Neural cell (in vitro differentiated cells): Measurements from ENCODE around the gene PATZ1.
"Not testable (repeated sequence)": the region's sequence is repeated elsewhere in the genome, so short reads cannot be mapped to it uniquely, and the experiment has no call there.

Experiments used
- CTCF ChIP-seq: fragments of 450-650 bp; IDR thresholded peaks from 2 replicates; pipeline ENCODE4 v1.5.1; 2014; ENCODE audit warnings: antibody characterized with exemption, mild to moderate bottlenecking, moderate library complexity; ENCODE audit not compliant: poor library complexity, severe bottlenecking
- EP300 ChIP-seq: fragments of 450-650 bp; conservative IDR thresholded peaks from 2 replicates; pipeline ENCODE4 v1.6.1; 2014; ENCODE audit warnings: antibody characterized with exemption, mild to moderate bottlenecking, moderate library complexity; ENCODE audit not compliant: poor library complexity, severe bottlenecking
- EZH2 ChIP-seq: fragments of 200-600, 300-800 bp; shearing (Covaris generic), sonication (generic); IDR thresholded peaks from 2 replicates; pipeline ENCODE4 v1.6.1; 2014; ENCODE audit warnings: antibody characterized with exemption, low read length, borderline replicate concordance, mild to moderate bottlenecking; ENCODE audit not compliant: insufficient read depth, poor library complexity, severe bottlenecking
- MXI1 ChIP-seq: fragments of 450-650 bp; conservative IDR thresholded peaks from 2 replicates; pipeline ENCODE4 v1.6.1; 2014; ENCODE audit warnings: antibody characterized with exemption, mild to moderate bottlenecking; ENCODE audit not compliant: poor library complexity, severe bottlenecking
- RAD21 ChIP-seq: fragments of 450-650 bp; conservative IDR thresholded peaks from 2 replicates; pipeline ENCODE4 v1.6.1; 2014; ENCODE audit warnings: antibody characterized with exemption, mild to moderate bottlenecking, moderate library complexity
- SMC3 ChIP-seq: fragments of 450-650 bp; conservative IDR thresholded peaks from 2 replicates; pipeline ENCODE4 v1.6.1; 2014; ENCODE audit warnings: antibody characterized with exemption, mild to moderate bottlenecking, moderate library complexity; ENCODE audit not compliant: poor library complexity
- TAF1 ChIP-seq: IDR thresholded peaks from 2 replicates; pipeline ENCODE4 v1.6.1; 2012; ENCODE audit warnings: low read depth
- TF ChIP-seq, protein P1 (sequence below): IDR thresholded peaks from 2 replicates; pipeline ENCODE4 v1.6.1; 2012; ENCODE audit warnings: borderline replicate concordance

- not testable (repeated sequence) for TF ChIP-seq EP300, SMC3, CTCF, TAF1, RAD21, EZH2, MXI1
- TF ChIP-seq, protein P1, sequence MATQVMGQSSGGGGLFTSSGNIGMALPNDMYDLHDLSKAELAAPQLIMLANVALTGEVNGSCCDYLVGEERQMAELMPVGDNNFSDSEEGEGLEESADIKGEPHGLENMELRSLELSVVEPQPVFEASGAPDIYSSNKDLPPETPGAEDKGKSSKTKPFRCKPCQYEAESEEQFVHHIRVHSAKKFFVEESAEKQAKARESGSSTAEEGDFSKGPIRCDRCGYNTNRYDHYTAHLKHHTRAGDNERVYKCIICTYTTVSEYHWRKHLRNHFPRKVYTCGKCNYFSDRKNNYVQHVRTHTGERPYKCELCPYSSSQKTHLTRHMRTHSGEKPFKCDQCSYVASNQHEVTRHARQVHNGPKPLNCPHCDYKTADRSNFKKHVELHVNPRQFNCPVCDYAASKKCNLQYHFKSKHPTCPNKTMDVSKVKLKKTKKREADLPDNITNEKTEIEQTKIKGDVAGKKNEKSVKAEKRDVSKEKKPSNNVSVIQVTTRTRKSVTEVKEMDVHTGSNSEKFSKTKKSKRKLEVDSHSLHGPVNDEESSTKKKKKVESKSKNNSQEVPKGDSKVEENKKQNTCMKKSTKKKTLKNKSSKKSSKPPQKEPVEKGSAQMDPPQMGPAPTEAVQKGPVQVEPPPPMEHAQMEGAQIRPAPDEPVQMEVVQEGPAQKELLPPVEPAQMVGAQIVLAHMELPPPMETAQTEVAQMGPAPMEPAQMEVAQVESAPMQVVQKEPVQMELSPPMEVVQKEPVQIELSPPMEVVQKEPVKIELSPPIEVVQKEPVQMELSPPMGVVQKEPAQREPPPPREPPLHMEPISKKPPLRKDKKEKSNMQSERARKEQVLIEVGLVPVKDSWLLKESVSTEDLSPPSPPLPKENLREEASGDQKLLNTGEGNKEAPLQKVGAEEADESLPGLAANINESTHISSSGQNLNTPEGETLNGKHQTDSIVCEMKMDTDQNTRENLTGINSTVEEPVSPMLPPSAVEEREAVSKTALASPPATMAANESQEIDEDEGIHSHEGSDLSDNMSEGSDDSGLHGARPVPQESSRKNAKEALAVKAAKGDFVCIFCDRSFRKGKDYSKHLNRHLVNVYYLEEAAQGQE, result not testable (repeated sequence)
Observed at GRCh38 chr22:31314220-31314619, 31.9 kb downstream of the PATZ1 start.
